C4-2B (cell line): Measurements from ENCODE around the gene PDGFD.

Experiments
- CTCF ChIP-seq: fragments of 450-650 bp; conservative IDR thresholded peaks from 2 replicates; pipeline ENCODE4 v1.5.1; 2017; ENCODE audit warnings: mild to moderate bottlenecking
- ZFX ChIP-seq: fragments of 450-650 bp; IDR thresholded peaks from 2 replicates; pipeline ENCODE4 v1.6.1; 2017

GRCh38 chr11:104145062-104145461, 18.9 kb downstream of the PDGFD start:
- TF ChIP-seq CTCF (no peak), ZFX (no peak)
